Skin of body (tissue), 2 donors: ENCODE data around the gene SRP14. TPM values are rescaled to one million over a fixed set of nuclear protein-coding genes. Genes with fewer than 3 reads are reported as not detected.
"Not testable (repeated sequence)": the region's sequence is repeated elsewhere in the genome, so short reads cannot be mapped to it uniquely, and the experiment has no call there.

Source experiments
- DNase-seq: peaks from one replicate; lab custom pipeline; 2025; lab: John Stamatoyannopoulos, UW
- total RNA-seq: library from RNA; depleted of rRNA; stranded (reverse); fragments of >200 nt; gene quantifications from one replicate; pipeline ENCODE4 v1.2.3, GENCODE V29; 2014

SRP14 gene, protein sequence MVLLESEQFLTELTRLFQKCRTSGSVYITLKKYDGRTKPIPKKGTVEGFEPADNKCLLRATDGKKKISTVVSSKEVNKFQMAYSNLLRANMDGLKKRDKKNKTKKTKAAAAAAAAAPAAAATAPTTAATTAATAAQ
- 130 TPM for total RNA-seq

DNA sequence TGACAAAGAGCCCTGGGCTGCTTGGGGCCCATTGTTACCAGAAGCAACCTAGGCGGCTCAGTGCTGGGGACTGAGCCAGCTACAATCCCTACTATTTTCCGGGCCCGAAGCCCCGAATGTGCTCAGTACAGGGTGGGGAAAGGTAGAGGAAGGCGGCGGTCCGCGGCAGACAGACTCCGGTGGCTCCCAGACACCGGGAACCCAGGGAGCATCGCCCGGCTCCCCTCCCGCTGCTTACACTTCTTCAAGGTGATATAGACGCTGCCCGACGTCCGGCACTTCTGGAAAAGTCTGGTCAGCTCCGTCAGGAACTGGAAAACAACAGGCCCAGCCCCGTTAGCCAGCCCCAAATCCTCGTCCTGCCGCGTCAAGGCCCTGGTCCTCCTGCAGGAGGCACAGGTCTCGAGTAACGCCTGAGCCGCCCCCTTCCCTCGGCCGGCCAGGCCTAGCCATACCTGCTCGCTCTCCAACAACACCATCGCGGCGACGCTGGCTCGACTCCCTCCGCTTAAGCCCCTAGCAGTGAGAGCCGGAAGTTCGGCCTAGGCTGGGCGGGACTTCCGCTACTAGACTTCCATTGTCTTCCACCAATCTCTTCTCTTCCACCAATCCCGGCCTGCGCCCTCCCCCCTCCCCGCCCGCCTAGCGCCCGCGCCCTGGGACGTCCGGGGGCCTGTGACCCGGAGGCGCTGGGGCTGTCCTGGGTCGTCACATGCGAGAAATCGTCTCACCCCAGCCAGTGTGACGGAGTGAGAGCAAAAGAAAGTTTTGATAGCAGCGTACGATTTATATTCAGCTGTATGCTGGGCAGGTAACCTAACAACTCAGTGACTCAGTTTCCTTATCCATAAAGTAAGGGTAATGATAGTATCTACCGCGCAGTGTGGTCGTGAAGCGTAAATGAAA, at the start of gene SRP14:
SRP14 (minus strand) TSS at position 544 of the 906 bp plus-strand sequence; CDS start at position 479, 65 bp downstream.
- DNase-seq = peak; percentile 93

DNA sequence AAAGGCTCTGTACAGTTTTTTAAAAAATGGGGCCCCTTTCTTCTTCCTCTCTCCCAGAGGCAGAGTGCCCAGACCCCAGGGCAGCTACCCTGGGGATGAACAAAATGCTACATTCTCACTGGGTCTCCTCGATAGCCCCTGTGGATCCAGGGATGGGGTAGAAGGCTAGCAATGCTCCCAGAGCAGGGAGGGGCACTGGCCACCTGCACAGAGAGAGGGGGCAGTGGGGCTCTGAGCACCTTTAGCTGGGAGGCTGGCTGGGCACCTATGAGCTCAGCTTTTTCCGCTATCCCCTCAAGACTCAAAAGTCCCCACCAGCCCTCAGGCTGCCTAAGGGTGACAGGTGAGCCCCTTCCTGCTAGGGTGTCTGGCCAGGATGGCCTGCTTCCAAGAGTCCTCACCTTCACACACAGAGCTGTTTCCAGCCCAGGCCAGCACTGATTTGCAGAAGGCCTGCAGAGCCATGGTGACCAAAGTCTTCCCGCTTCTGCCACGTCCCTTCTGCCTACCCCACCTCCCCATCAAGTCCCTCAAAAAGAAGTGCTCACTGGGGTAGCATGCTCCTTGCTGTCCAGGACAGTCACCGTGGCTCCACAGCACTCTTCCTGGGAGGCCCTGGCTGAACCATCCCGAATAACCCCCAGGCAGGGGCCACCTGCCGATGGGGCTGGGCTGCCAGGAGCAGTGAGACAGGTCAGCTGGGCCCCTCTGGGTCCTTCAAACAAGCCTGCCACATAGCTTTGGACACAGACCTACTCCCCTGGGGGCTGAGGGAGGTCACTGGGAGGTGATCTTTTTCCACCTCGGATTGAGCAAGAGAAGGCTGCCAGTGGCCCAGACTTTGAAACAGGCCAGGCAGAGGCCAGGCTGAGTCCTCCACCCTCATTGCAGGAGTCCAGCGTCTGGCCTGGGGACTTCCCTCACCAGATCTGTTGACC, 49.3 kb upstream of the SRP14 start:
- no peak for DNase-seq

- DNase-seq = no peak
These were observed 48.3 kb upstream of the SRP14 start for GRCh38 chr15:40087068-40087810.

DNA sequence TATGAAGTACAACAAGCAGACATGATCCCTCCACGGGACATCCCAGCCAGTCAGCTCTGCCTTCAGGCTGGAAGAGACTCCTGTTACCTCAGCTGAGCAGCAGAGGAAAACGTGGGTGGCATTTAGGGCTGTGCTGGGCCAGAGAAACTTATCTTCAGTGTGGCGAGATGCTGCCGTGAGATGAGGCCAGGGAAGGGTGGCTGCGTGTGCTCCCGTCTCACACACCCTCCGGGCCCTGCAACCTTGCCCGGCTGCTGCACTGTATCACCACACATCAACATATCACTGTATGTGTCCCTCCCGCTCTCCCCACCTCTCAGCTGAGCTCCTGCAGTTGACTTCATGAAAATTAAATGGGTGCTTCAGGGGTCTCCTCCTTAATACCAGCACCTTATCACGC, 46.3 kb upstream of the SRP14 start:
- DNase-seq = no peak

GRCh38 chr15:40084650-40085049, 45.7 kb upstream of the SRP14 start:
- DNase-seq = no peak

DNA sequence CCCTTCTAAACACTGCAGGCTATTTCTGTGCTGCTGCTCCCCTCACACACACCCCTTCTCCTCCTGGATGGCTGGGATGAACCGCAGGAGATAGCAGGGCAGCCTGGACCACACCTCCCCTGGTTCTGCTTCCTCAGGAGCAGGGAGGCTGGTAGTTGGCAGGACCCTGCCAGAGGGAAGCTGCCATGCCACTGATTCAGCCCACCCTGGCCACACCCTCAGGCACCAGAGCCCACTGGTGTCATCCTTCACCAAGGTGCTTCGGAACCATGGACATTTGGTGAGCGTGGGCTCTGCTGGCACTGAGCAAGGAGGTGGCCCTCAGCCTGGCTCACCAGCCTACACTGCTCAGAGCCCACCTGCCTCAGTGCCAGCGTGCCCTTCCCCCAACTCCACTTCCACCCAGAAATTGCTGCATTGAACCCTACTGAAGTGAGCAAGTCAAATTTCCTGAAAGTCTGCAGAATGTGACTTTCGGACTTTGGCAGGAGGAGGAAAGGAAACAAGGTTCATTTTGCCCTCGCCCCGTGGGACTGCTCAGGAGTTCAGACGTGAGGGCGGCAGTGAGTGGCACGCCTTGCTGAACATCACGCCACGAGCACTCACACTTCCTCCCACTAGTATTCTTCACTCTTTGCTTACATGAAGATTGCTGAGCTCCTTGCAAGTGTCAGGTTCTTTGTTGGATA, 43.4 kb upstream of the SRP14 start:
- no peak for DNase-seq

DNA sequence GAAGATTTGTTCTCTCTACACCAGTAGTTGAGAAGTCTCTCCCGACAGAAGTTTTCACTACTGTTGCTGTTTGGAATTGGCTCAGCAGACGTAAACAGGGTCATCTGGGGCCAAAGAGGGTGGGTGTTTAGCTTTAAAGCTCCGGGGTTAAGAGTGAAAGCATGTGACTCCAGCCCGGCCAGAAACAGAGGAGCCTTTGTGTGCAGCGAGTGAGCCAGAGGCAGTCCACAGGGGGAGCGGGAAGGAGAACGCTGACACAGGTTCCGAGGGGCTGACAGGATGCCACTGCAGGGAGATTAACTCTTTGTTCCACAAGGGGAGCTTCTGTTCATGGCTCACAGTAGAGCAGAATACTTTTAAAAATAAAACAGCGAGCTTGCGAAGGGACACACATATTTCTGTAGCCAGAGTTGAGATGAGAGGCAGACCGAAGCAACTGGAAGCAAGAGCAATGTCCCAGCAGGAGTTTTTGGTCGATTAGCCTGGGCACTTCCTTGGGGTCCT, 42.8 kb upstream of the SRP14 start:
- DNase-seq = peak; percentile 85

GRCh38 chr15:40080847-40081246, 41.9 kb upstream of the SRP14 start:
- DNase-seq = no peak

- no peak for DNase-seq
These were observed 41.1 kb upstream of the SRP14 start for GRCh38 chr15:40080104-40080503.

GRCh38 chr15:40079456-40079855, 40.5 kb upstream of the SRP14 start:
- no peak for DNase-seq

DNA sequence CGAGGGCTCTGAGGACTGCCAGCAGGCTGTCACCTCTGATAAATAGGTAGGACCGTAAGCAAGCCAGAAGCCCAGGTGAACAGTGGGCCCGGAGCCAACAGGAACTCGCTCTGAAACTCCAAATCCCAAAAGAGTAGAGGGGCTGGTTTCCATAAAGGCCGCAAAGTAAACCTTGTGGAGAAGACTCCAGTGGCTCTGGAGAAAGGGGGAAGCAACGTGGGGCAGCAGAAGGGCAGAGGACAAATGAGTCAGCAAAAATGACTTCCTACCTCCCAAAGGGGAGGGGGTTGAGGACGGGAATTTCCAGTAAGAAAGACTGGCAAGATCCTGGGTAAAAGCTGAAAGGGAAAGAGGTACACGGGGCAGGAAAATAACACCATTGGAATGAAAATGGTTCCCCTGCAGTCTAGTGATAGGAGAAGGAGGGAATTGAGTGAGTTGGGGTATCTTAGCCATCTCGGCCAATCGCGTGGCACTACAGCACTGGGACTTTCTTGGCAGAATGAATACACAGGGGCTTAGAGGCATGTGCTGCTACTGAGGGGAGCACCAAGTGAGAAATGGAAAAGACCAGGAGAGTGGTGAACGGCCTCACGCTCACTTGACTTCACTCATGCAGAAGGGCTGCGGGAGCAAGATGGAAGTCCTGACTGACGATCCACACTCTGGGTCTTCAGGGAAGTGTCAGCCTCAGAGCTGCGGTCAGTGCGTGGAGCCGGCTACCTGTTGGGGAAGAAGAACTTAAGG, 36.5 kb upstream of the SRP14 start:
- DNase-seq = no peak

DNA sequence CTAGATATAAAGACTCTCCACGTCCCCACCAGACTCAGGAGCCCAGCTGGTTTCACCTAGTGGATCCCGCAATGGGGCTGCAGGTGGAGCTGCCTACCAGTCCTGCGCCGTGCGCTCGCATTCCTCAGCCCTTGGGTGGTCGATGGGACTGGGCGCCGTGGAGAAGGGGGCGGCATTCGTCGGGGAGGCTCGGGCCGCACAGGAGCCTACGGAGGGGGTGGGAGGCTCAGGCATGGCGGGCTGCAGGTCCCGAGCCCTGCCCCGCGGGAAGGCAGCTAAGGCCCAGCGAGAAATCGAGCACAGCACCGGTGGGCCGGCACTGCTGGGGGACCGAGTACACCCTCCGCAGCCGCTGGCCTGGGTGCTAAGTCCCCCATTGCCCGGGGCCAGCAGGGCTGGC, 35.7 kb upstream of the SRP14 start:
- not testable (repeated sequence) for DNase-seq

- not testable (repeated sequence) for DNase-seq
These were observed 34.9 kb upstream of the SRP14 start for GRCh38 chr15:40073716-40074490.

GRCh38 chr15:40072216-40072990, 33.4 kb upstream of the SRP14 start:
- no peak for DNase-seq

GRCh38 chr15:40070608-40071218, 31.7 kb upstream of the SRP14 start:
- DNase-seq = no peak

DNA sequence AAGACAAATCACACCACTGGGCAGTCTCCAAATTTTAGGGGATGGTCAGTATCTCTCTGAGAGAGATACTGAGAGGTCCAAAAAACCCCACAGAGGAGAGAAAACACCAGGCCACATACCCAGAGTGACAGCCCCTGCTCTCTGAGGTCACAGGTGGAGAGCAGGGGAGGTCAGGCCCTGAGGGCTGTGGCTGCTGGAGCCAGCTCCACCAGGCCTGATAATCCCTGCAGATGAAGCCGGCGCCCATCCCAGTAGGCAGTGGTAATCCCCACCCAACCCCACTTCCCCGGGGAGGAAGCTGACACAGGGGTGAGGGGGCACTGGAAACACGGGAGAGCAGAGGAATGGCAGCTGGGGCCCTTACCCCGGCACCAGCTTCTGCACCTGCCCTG, 31.2 kb upstream of the SRP14 start:
- no peak for DNase-seq
